GM18858 (cell line): ENCODE results near the gene WWOX.

ENCODE experiments used
- ATAC-seq: cut with Tn5 transposase; IDR thresholded peaks from one replicate; pipeline ENCODE4 v1.9.1; 2021; ENCODE audit not compliant: unreplicated experiment

Gene WWOX

DNA sequence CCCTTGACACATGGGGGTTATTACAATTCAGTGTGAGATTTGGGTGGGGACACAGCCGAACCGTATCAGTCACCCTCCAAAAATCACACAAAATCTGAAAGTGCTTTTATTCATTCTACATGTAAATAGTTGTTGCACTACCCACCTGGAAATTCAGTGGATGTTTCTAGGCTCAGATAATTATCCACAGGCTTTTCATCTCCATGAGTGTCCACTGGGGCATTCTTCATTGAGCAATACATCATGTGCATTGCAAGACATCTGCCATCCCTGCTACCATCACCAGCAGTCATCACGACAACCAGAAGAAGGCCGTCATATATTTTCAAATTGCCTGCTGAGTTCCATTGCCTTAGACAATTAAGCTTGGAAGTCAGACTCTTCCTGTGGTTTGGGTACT, 330.8 kb downstream of the WWOX start:
- no peak for ATAC-seq

DNA sequence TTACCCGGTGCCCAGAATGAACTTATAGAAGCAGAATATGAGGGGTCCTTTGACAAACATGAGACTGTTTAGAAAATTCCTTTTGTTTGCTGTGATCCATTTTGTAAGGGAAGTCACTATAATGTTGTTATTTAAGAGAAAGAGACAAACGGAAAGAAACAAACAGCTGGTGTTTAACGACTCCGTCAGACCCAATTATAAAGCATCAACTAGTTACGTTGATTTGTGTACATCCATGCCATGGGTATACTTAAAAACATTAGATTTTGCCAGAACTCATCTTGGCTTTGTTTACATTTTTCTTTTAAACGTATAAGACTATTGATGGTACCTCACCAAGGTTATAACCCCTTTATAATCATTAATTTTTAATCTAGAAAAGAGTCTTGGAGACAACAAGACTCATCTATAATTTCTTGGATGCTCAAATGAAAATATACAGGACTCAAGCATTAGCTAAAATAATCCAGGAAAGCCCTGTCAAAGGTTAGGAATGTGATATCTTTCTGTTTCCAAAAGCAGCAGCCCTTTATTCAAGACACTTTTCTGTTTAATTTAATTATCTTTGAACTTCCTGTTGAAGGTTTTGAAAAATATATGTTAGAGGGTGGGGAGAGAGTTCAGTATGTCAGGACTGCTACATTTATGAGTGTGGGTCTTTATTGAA, 331.7 kb downstream of the WWOX start:
- no peak for ATAC-seq

DNA sequence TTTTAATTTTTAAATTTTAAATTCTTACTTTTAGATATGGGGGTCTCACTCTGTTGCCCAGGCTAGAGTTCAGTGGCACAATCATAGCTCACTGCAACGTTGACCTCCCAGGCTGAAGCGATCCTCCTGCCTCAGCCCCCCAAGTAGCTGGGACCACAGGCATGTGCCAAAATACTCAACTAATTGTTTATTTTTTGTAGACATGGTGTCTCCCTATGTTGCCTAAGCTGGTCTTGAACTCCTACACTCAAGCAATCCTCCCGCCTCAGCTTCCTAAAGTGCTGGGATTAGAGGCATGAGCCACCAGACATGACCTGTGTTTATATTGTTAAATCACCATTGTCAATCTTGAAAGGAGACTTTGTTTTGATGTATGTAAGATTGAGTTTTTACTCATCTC, 332.2 kb downstream of the WWOX start:
- ATAC-seq: no peak

DNA sequence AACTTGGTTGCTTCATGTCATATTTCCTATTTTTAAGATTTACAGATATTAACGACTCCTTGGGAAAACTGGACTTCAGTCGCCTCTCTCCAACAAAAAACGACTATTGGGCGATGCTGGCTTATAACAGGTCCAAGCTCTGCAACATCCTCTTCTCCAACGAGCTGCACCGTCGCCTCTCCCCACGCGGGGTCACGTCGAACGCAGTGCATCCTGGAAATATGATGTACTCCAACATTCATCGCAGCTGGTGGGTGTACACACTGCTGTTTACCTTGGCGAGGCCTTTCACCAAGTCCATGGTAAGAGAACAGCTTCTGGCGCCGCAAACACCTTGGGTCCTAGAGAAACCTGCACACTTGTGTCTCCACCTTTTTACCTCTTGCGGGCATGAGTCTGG, 333.0 kb downstream of the WWOX start:
- ATAC-seq: no peak

DNA sequence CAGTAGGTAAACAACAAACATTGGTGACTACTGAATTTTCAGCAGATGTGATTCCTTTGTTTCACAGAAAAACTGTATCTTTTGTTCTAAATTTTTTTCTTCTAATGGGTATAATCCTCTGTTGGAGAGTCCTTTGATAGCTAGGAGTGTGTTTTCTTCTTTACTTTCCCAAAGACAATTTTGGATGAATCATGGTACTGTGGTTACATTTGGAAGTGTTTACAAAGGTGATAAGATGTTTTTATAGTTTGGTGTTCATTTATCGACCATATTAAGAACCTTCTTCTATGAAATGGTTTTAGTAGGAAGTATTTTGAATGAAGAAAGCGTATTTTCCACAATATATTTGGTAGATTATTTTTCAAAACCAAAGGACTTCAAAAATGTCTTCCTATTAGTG, 333.7 kb downstream of the WWOX start:
- no peak for ATAC-seq

DNA sequence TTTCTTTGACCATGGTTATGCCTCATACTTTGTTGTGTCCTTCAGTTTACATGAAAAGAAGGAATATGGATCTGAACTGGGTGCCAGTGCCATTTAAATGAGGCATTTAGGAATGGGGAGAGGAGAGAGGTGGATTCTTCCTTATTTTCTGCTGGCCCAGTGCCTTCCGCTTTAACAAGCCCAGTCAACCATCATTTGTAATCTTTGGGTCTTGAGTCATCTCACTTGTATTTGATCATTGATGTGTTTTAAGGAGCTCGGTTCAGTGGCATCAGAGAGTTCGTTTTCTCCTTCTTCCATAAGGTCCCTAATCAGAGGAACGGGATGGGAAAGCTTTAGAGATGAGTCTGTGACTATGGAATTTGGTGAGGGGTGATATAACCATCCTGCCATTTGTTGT, 334.9 kb downstream of the WWOX start:
- no peak for ATAC-seq

DNA sequence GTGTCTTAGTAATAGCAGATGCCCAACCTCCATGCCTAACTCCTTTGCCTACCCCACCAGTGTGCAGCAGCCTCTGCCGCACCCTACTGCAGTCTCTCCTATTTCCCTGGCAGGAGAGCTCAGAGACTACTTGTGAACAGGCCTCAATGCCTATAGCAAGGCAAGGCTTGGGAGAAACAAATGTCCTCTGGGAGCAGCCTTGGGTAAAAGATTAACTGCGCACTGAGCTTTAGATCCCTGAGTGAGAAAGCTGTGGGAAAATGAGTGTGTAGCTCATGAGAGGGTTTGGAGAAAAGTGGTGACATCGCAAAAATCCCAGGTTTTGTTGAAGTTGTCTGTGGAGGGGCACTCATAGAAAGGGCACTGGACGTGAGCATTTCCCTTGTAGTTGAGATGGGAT, 335.8 kb downstream of the WWOX start:
- ATAC-seq: no peak

DNA sequence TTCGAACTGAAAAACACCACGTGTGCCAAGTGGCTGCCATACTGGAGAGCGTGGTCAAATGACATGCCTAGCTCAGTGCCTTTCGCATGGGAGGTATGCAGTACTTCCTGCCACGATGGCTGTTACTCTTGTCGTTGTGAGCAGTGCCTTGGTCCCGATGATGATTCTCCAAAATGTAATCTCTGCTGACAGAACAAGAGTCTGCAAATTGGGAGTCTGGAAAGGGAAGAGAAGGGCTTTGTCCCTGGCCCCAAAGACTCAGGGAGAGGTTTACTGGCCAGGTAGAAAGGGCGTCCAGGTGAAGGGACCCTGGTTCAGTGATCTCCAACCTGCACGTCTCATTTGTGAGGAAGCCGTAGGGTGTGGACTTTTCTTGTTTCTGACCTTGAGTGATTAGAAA, 336.6 kb downstream of the WWOX start:
- ATAC-seq: no peak

DNA sequence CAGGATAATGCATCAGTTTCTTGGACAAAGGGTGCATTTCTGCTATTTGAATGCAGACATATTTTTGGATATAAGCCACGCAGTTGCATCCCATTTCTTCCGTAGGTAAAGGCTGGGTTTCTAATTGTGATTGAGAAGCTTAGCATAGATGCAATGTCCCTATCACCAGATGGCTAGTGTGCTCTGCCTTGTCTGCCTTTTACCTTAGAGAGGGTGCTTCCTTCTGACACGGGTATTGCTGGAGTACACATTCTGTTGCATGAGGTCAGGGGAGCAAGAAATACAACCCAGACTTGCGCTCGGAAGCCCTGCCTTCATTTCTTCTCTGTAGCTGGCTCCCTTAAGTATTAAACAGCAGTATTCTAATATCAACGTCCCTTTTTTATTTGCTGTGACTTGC, 337.4 kb downstream of the WWOX start:
- no peak for ATAC-seq

DNA sequence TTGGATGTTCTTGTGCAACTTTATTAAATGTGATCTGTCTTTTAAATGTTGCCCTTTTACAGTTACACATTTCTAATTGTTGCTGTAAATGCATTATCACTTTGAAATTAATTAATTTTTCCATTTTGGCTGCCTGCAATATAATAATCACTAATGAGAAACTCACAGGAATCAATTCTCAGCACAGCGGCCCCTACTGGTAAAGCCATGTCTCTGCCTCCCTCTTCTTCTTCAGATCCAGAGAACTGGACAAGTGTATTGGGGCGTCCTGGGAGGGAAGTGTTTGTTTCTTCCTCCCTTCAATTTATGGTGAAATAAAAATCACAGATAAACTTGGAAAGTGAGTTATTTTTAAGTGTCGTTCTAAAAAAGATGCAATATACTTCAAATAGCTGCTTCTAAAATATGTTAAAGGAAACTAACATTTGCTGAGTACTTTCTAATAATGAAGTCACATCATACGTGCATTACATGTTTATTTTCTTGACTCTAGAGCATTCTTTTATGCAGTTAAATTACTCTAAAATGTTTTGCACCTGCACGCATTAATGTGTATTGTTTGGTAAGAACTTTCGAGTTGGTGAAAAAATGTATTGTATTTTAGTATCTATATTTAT, 338.0 kb downstream of the WWOX start:
- ATAC-seq: no peak

DNA sequence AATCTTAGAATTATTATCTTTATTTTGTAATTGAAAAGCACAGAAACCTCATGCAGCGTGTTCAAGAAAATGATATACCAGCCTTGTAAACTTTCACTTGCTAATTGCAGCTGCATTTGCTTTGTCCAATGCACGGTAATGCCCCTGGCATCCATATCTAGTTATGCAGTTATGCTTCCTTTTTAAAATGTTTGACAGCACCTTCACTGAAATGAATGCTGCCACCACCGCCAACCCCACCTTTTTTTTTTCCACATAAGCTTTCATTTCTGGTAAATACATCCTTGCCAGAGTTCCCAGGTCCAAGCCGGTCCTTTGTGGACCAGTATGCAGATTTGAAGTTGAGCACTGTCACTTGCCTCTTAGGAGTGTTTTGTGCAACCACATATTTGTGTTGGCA, 338.8 kb downstream of the WWOX start:
- ATAC-seq: no peak

DNA sequence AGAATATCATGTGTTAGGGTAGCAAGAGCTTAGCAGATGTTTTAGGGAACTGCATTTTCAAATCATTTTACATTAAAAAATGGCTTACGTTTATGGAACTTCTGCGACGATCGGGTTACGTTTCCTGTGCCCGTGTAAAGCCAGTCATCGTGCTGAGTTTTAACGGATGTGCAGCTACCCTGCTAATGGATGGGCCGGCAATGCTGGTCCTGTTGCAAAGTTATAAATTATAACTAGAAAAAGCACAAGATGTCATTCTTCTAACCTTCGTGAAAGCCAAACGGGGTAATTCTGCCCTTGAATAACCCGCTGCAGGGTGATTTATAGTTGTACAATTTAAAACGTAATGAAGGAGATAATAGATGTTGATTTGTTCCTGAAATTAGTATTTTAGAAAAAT, 339.2 kb downstream of the WWOX start:
- ATAC-seq: no peak

DNA sequence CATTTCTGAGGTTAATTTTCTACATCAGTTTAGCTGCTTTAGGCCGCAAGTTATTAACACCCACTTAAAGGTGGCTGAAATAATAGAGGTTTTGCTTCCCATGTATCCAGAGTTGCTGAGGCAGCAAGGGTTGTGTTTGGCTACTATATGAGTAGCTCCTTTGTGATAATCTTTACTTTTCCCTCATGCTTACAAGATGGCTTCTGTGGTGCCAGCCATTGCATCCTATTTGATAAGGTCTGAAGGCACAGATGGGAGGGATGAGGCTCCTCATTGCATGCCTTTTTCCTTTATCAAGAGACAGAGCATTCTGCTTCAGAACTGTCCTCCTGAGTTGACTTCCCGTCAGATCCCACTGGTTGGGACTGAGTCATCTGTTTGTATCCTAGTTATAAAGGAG, 340.2 kb downstream of the WWOX start:
- no peak for ATAC-seq

DNA sequence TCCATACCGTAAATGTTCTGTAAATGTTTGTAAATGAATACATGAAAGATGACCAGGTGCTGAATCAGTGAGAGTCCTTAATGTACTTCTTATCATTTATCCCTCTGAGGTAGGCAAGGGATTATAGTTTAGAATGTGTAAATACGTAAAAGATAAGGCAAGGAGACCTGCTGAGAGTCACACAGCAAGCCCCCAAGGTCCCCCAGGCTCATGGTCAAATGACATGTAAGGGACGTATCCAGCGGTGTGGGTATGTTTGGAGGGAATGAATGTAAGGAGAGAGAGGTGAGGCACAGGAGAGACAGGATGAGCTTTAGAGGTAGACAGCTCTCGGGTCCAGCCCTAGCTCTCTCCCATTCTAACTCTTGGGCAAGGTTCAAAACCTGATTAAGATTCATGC, 341.8 kb downstream of the WWOX start:
- ATAC-seq: no peak

DNA sequence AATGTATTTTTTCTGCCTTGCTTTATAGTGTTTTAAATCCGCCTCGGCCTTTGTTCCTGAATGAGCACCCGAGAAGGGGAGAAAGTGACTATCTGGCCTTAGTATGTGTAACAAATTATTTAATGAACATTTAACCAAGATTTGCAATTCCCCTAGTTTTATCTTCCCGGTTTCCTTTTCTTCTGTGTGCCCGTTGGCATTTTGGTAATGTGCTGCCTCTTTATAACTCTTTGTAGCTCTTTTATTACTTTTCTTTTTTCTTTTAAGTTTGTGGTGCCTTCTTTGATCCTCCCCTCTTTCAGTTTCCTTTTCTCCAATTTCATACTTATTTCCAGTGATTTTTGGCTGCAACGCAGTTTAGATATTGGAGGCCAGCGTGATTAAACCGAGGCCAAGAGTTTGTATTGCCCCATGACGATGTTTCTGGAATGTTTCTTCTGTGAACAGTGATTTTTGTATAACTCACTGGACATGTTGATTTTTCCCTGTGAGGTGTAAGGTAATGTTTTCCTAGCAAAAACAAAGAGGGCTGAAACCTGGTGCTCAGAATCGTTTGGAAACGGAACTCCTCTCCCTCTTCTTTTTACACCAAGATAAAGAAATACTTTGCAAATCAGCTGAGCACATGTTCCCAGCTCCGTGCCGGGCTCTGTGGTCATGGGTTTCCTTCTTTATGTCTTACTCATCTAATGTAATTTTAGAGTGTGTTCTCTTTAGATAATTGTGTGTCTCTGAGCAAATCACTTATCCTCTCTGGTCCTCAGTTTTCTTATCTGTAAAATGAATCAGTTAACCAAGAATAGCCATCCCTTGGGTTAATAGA, 344.3 kb downstream of the WWOX start:
- ATAC-seq: no peak

DNA sequence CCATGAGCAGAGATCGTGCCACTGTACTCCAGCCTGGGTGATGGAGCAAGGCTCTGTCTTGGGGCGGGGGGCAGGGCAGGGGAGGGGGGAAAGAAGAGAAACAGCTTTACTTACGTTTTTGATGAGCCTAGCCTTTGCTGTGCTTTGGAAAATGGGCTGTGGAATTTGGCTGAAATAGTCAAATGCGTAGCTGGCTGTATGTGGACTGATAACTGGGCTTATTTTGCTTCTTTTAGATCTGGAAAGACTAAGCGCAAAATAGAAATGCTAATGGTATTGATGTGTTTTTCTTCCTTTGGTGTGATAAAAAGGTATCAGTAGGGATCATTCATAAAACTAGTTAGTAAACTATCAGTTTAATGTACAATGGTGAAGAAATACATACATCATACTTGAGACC, 346.4 kb downstream of the WWOX start:
- no peak for ATAC-seq

DNA sequence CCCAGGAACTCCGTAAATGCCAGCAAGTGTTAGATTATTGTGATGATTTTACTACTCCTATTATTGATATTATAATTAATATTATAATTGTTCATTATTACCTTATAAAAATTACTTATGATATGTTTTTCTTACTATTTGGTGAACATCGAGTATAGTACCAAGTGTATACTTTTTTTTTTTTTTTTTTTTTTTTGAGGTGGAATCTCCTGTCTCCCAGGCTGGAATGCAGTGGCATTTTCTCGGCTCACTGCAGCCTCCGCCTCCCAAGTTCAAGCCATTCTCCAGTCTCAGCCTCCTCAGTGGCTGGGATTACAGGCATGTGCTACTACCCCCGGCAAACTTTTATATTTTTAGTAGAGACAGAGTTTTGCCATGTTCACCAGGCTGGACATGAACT, 347.0 kb downstream of the WWOX start:
- no peak for ATAC-seq

DNA sequence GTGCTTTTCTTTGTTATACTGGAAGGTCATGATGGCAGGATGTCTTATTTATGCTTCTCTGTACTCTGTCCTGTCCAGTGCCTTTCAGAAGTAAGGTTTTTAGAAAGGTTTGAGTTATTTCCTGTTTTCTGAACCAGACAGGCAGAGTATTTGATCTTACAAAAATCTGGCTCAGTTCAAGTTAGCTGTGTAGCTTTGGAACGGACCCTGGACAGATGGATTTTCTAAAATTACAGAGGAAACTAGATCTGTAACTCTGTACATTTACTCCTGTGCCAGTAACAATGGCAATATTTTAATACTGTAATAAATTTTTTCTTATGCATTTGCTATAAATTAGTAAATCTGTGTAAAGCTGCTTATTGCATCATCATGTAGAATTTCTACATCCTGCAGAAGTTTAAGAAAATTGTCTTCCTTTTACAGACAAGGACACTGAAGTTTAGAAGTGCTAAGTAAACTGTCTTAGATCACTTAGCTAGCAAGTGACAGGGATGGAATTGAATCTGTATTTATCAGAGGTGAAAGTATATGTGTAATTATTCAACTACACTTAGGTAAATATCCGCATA, 347.6 kb downstream of the WWOX start:
- no peak for ATAC-seq

DNA sequence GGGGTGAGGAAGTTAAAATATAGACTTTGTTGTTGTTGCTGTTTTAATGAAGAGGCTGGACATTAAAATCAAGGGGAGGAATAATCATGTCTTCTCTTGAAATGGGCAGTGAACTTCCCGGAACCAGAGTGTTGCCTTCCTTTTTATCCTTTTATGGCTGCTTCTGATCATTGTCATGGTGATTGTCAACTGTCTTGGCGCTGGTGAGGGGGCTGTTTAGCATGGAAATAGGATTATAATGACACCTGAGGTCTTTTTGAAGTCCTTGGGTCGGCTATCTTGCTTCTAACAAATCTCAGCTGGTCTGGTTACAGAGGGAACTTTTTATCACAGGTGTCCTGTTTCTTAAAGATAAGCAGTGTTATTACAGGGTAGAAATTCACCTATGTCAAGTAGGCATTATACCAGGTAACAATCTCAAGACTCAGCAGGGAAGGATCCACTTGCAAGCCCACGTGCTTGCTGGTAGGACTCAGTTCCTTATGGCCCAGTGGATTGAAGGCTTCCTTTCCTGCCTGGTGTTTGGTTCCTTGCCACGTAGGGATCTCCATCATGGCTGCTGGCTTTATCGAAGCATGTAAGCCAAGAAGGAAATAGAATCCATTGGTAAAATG, 349.3 kb downstream of the WWOX start:
- ATAC-seq: no peak

DNA sequence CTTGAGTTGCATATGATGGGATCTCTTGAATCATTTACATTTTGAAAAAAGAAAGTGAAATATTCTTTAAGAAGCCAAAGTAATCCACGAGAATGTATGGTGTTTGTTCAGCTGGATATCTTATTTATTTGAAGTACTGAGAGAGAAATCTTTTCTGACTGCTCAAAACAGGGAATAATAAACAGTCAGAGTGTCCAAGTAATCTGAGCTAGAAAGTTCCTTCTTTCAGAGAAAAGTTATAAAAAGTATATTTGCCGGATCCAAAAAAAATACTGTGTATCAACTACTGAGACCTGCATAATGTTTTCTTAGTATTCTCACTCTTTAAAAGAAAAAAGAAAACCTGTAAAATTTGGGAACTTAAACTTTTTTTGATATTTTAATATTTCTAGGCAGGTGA, 350.8 kb downstream of the WWOX start:
- no peak for ATAC-seq

DNA sequence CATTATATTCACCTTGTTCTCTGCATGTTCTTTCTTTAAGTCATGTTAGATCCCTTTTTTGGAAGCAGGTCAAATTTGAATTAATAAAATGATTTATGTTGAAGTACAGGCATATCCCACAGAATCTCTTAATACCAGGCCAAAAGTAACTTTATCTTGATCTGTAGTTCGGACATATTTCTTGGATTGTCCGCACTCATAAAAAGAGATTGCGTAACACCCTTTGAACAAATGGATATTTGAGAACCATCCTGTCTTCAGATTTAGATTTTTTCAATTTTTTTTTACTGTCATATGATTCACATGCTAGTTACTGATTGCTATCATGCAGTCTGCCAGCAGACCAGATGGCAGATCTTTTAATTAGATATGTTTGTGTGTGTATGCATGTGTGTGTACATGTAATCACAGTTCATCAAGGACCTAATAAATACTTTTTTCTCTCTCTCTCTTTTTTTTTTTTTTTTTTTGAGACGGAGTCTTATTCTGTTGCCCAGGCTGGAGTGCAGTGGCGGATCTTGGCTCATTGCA, 352.6 kb downstream of the WWOX start:
- no peak for ATAC-seq
